SU-DHL-6 (cell line): Measurements from ENCODE around the gene RPP40.
"Not testable (repeated sequence)": the region's sequence is repeated elsewhere in the genome, so short reads cannot be mapped to it uniquely, and the experiment has no call there.

ENCODE experiments used
- H2AFZ ChIP-seq: fragments of 200-600 bp; sonication (generic); 2 replicates; pipeline ENCODE4 v1.6.1; 2014; ENCODE audit warnings: low read depth, mild to moderate bottlenecking, moderate library complexity, mixed read lengths, antibody characterized with exemption, low read length; ENCODE audit not compliant: severe bottlenecking
- H3F3A ChIP-seq: fragments of 200-600 bp; shearing (Covaris generic); 2 replicates; pipeline ENCODE4 v1.6.0; 2016; ENCODE audit warnings: antibody characterized with exemption, mild to moderate bottlenecking; ENCODE audit not compliant: insufficient read depth
- H3K27ac ChIP-seq: fragments of 200-600 bp; sonication (generic); 2 replicates; pipeline ENCODE4 v1.5.1; 2016; ENCODE audit warnings: low read depth, mild to moderate bottlenecking, low read length, moderate library complexity, mixed read lengths
- H3K27me3 ChIP-seq: fragments of 200-600 bp; sonication (generic), shearing (Covaris generic); 2 replicates; pipeline ENCODE4 v1.6.0; 2014; ENCODE audit warnings: mild to moderate bottlenecking, low read length
- H3K36me3 ChIP-seq: fragments of 200-600 bp; sonication (generic); 2 replicates; pipeline ENCODE4 v1.6.1; 2014; ENCODE audit warnings: mild to moderate bottlenecking, low read length, mixed read lengths
- H3K4me2 ChIP-seq: fragments of 300-600, 200-600 bp; shearing (Covaris generic), sonication (generic); 2 replicates; pipeline ENCODE4 v1.6.0; 2014; ENCODE audit warnings: low read length, low read depth, mild to moderate bottlenecking; ENCODE audit not compliant: poor library complexity, severe bottlenecking
- H3K4me3 ChIP-seq: fragments of 200-600 bp; sonication (generic); 2 replicates; pipeline ENCODE4 v1.5.1; 2014; ENCODE audit warnings: antibody characterized with exemption, low read length, mild to moderate bottlenecking, mixed read lengths; ENCODE audit not compliant: insufficient read depth, poor library complexity, severe bottlenecking
- H3K79me2 ChIP-seq: fragments of 200-600 bp; sonication (generic); 2 replicates; pipeline ENCODE4 v1.6.1; 2014; ENCODE audit warnings: mild to moderate bottlenecking, low read length, moderate library complexity; ENCODE audit not compliant: insufficient read depth
- H3K9ac ChIP-seq: fragments of 200-600 bp; sonication (generic); 2 replicates; pipeline ENCODE4 v1.7.0; 2014; ENCODE audit warnings: mild to moderate bottlenecking, low read length
- H3K9me2 ChIP-seq: fragments of 200-600 bp; sonication (generic); replicated peaks from 2 replicates; pipeline ENCODE4 v1.6.1; 2014; ENCODE audit warnings: low read length; ENCODE audit not compliant: insufficient read depth
- H3K9me3 ChIP-seq: fragments of 200-600 bp; sonication (generic); 2 replicates; pipeline ENCODE4 v1.6.1; 2014; ENCODE audit warnings: low read length, mixed read lengths; ENCODE audit not compliant: insufficient read depth
- H4K20me1 ChIP-seq: fragments of 200-600 bp; sonication (generic); 2 replicates; pipeline ENCODE4 v1.6.1; 2014; ENCODE audit warnings: low read depth, mild to moderate bottlenecking, antibody characterized with exemption, low read length, moderate library complexity, mixed read lengths
- CTCF ChIP-seq: fragments of 200-600 bp; sonication (generic); IDR thresholded peaks from one replicate; pipeline ENCODE4 v1.5.1; 2017; ENCODE audit warnings: antibody characterized with exemption, mild to moderate bottlenecking, low read length, moderate library complexity; ENCODE audit not compliant: insufficient read depth, poor library complexity, severe bottlenecking
- EZH2phosphoT487 ChIP-seq: fragments of 200-600 bp; sonication (generic), shearing (Covaris generic); conservative IDR thresholded peaks from 2 replicates; pipeline ENCODE4 v1.6.1; 2018; ENCODE audit warnings: mild to moderate bottlenecking, antibody characterized with exemption, low read length, moderate library complexity, mixed read lengths

The RPP40 gene

GRCh38 chr6:5007531-5007930, 3.7 kb upstream of the RPP40 start:
- Histone ChIP-seq H3K9me3 (no peaks in the 10 kb centered on the region), H3K27me3 (no peaks in the 10 kb centered on the region), H3K4me2 (no peak overlapping the region), H3K36me3 (no peaks in the 10 kb centered on the region), H3K79me2 (no peaks in the 10 kb centered on the region), H3K9me2 (no peaks in the 10 kb centered on the region), H2AFZ (no peak overlapping the region), H3K9ac (no peak overlapping the region), H3K4me3 (no peak overlapping the region), H3F3A (0 out of 2 replicates have a peak, but pooled peaks cover 2% of the 10 kb centered on the region), H3K27ac (no peak overlapping the region), H4K20me1 (no peaks in the 10 kb centered on the region)
- no peak for TF ChIP-seq EZH2phosphoT487
- no peak for TF ChIP-seq CTCF

- Histone ChIP-seq H3K79me2 (no peaks in the 10 kb centered on the region), H3F3A (0 out of 2 replicates have a peak, but pooled peaks cover 8% of the 10 kb centered on the region), H3K4me2 (no peak overlapping the region), H3K9ac (no peak overlapping the region), H2AFZ (no peak overlapping the region), H3K27me3 (no peaks in the 10 kb centered on the region), H3K9me3 (no peaks in the 10 kb centered on the region), H4K20me1 (no peaks in the 10 kb centered on the region), H3K4me3 (no peak overlapping the region), H3K36me3 (no peaks in the 10 kb centered on the region), H3K9me2 (no peaks in the 10 kb centered on the region), H3K27ac (no peak overlapping the region)
- TF ChIP-seq CTCF (no peak), EZH2phosphoT487 (no peak)
Measured at GRCh38 chr6:5006222-5006621, 2.4 kb upstream of the RPP40 start.

GRCh38 chr6:5005038-5005433, 1.2 kb upstream of the RPP40 start:
- H4K20me1 ChIP-seq, H3K4me3 ChIP-seq, H3K9ac ChIP-seq, H3K9me2 ChIP-seq, H3K36me3 ChIP-seq, H3K27me3 ChIP-seq, H3F3A ChIP-seq, H3K27ac ChIP-seq, H3K9me3 ChIP-seq, H3K79me2 ChIP-seq: not testable (repeated sequence)
- Histone ChIP-seq H3K4me2 (peak overlapping the region; percentile 58), H2AFZ (peak overlapping the region; percentile 88)

GRCh38 chr6:5004373-5005037, 668 bp upstream of the RPP40 start:
- Histone ChIP-seq H2AFZ (peak overlapping the region; percentile 88), H3K9me2 (no peaks in the 10 kb centered on the region), H3K79me2 (no peaks in the 10 kb centered on the region), H3K36me3 (no peaks in the 10 kb centered on the region), H4K20me1 (no peaks in the 10 kb centered on the region), H3K9ac (peak overlapping the region; percentile 67), H3F3A (0 out of 2 replicates have a peak, but pooled peaks cover 8% of the 10 kb centered on the region), H3K4me2 (peak overlapping the region; percentile 58), H3K27ac (peak overlapping the region; percentile 18; the same call in 1 of the 2 replicates), H3K4me3 (peak overlapping the region; percentile 68), H3K9me3 (no peaks in the 10 kb centered on the region), H3K27me3 (no peaks in the 10 kb centered on the region)
- TF ChIP-seq EZH2phosphoT487 (no peak), CTCF (no peak)
